Skeletal muscle satellite cell (primary cell): ENCODE measurements around the gene NLRP12.
"Not testable (repeated sequence)": the region's sequence is repeated elsewhere in the genome, so short reads cannot be mapped to it uniquely, and the experiment has no call there.

Experiments
- H3K27me3 ChIP-seq: 2 replicates; pipeline ENCODE4 v1.7.0; 2013; ENCODE audit warnings: low read length; ENCODE audit not compliant: control insufficient read depth, insufficient read depth
- H3K36me3 ChIP-seq: 2 replicates; pipeline ENCODE4 v1.7.0; 2013; ENCODE audit warnings: mild to moderate bottlenecking, control low read depth, low read length; ENCODE audit not compliant: insufficient read depth
- H3K4me1 ChIP-seq: 2 replicates; pipeline ENCODE4 v1.7.0; 2013; ENCODE audit warnings: low read length; ENCODE audit not compliant: control insufficient read depth, insufficient read depth
- H3K4me2 ChIP-seq: 2 replicates; pipeline ENCODE4 v1.7.0; 2013; ENCODE audit warnings: mild to moderate bottlenecking, low read length
- H3K4me3 ChIP-seq: 2 replicates; pipeline ENCODE4 v1.7.0; 2013; ENCODE audit warnings: low read length
- H3K9ac ChIP-seq: 2 replicates; pipeline ENCODE4 v1.7.0; 2013; ENCODE audit warnings: mild to moderate bottlenecking, low read depth, low read length, moderate library complexity
- H3K9me3 ChIP-seq: replicated peaks from 2 replicates; pipeline ENCODE4 v1.7.0; 2013; ENCODE audit warnings: mild to moderate bottlenecking, control low read depth, low read length

The NLRP12 gene

DNA sequence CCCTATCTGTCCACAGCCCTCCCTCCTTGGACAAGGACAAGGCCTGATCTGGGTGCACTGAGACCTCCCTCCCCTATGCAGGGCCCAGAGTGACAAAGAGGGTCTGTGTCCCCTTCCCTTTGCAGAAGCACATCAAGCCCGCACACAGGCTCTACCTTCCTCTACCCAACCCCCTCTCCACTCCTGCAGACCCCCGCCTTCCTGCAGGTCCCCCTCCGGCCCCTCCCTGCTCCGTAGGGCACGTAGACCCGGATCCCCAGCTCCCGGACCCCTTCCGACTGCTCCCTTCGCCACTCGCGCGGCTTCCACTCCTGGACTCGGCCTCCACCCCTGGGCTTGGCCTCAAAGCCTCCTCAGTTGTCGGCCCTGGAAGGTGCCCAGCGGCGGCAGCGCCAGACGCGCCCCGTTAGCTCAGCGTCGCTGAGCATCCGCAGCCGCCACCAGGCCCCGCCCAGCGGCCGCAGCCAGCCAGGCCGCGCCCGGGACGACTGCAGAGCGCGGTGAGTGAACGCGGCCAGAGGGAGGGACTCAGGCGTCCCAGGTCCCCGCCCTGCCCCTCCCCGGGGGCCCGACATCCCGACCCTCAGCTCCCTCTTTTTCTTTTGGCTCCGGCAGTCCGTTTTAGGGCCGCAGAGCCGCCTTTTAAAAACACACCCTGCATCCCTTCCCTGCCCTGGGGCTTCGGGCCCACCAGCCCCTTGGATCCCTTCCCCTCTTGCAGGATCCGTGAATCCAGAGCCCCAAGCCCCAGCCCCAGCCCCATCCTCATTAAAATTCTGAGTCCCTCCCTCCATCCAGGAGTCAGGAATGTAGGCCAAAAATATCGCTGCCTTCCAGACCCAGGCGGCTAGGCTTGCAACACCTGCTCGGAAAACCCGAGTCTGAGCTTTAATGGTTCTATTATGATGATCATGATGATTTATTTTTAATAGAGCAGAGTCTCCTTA, 42.1 kb upstream of the NLRP12 start:
- Histone ChIP-seq H3K4me1 (peaks cover 25% of the 10 kb centered on the region), H3K27me3 (no peaks in the 10 kb centered on the region), H3K9me3 (no peaks in the 10 kb centered on the region), H3K9ac (peak overlapping the region; percentile 96), H3K4me3 (peak overlapping the region; percentile 67), H3K4me2 (peak overlapping the region; percentile 88), H3K36me3 (peaks cover 5% of the 10 kb centered on the region)

DNA sequence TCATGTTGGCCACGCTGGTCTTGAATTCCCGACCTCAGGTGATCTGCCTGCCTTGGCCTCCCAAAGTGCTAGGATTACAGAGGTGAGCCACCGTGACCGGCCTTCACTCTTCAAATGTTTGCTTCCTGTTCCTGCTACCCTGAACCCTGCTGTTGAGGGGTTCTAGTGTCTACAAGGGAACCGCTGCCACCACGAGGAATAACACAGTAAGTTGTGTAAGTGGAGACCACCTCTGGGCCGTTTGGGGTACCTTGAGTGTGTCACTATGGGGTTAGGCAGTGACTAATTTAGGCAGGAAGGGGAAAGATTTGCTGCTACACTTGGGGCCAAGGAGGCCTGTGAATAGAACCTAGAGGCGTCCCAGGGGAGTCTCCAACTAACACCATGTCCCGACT, 41.4 kb upstream of the NLRP12 start:
- peaks cover 25% of the 10 kb centered on the region for H3K4me1 ChIP-seq
- H3K36me3 ChIP-seq, result peaks cover 2% of the 10 kb centered on the region
- H3K4me3 ChIP-seq, result peak overlapping the region; percentile 67
- no peaks in the 10 kb centered on the region for H3K27me3 ChIP-seq
- H3K9me3 ChIP-seq, result no peaks in the 10 kb centered on the region
- H3K9ac ChIP-seq, result peak overlapping the region; percentile 96
- peak overlapping the region; percentile 88 for H3K4me2 ChIP-seq

DNA sequence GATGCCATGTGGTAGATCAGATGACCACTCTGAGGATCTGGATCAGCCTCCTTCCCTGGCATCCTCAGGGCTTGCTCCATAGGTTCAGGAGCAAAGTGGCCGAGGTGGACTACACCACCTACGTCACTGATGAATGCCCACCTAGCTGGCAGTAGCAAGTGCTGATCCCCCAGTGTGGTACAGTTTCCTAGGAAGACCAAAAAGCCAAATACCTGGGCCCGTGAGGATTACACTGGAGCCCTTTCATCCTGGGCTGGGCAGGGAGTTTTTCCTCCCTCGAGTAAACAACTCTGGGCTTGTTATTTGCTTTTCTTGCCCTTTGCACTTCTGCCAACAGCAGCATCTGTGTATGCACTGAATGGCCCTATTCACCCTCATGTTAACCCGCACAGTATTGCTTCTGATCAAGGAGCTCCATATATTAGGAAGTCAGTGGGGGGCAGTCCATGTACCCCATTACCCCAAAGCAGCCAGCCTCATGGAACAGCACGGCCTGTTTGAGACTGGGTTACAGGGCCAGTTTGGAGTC, 40.3 kb upstream of the NLRP12 start:
- H3K27me3 ChIP-seq, result no peaks in the 10 kb centered on the region
- H3K9ac ChIP-seq, result no peak overlapping the region
- no peak overlapping the region for H3K4me2 ChIP-seq
- H3K36me3 ChIP-seq, result no peaks in the 10 kb centered on the region
- no peaks in the 10 kb centered on the region for H3K9me3 ChIP-seq
- H3K4me1 ChIP-seq, result peaks cover 25% of the 10 kb centered on the region
- no peak overlapping the region for H3K4me3 ChIP-seq

DNA sequence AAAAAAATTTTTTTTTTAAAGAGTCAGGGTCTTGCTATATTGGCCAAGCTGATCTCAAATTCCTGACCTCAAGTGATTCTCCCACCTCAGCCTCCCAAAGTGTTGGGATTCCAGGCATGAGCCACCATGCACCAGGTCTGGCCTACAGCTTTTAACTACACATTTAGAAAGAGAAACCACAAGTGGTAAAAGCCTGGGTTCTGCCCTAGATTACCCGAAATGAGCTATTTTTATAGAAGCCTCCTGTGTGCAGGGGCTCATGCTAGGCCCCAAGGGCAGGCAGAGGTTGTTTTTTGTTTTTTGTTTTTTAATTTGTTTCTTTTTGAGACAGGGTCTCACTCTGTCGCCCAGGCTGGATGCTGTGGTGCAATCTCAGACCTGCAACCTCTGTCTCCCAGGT, 29.6 kb upstream of the NLRP12 start:
- H3K36me3 ChIP-seq, result no peaks in the 10 kb centered on the region
- H3K4me3 ChIP-seq, result no peak overlapping the region
- H3K4me1 ChIP-seq, result no peaks in the 10 kb centered on the region
- no peaks in the 10 kb centered on the region for H3K27me3 ChIP-seq
- no peak overlapping the region for H3K9ac ChIP-seq
- H3K4me2 ChIP-seq, result no peak overlapping the region
- H3K9me3 ChIP-seq, result no peaks in the 10 kb centered on the region

DNA sequence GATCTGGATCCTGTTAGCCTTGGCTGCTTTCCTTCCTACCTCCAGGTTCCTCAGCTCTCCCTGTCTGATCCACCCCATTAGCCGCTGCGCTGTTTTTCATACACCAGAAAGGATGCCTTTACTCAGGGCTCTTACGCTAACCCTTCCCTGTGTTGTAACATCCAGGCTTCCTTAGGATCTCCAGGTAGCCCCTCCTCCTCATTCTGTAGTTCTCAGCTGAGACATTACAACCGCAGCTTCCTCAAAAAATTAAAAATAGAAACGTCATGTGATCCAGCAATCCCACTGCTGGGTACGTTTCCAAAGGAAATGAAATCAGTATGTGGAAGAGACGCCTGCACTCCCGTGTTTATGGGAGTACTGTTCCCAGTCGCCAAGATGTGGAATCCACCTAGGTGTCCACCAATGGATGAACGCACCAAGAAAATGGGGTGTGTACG, 25.1 kb upstream of the NLRP12 start:
- no peaks in the 10 kb centered on the region for H3K27me3 ChIP-seq
- no peak overlapping the region for H3K4me2 ChIP-seq
- no peak overlapping the region for H3K9ac ChIP-seq
- H3K36me3 ChIP-seq, result no peaks in the 10 kb centered on the region
- H3K9me3 ChIP-seq, result no peaks in the 10 kb centered on the region
- no peaks in the 10 kb centered on the region for H3K4me1 ChIP-seq
- no peak overlapping the region for H3K4me3 ChIP-seq

DNA sequence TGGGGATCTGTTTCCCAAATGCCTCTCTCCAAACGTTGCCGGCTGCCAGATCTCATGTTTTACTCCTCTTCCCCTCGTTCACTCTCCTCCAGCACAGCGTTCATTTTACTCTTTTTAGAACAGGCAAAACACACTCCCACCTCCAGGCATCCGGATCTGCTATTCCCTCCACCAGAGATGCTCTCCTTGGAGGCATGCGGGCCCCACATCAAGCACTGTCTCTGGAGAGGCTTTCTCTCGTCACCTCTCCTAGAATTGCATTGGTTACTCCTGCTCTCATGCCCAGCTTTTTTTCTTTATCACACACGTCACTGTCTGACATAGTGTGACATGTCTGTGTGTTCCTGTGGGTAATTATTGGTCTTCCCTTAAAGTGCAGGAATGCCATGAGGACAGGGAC, 23.4 kb upstream of the NLRP12 start:
- Histone ChIP-seq H3K4me1 (peaks cover 3% of the 10 kb centered on the region), H3K27me3 (no peaks in the 10 kb centered on the region), H3K9me3 (no peaks in the 10 kb centered on the region), H3K4me3 (no peak overlapping the region), H3K36me3 (no peaks in the 10 kb centered on the region), H3K4me2 (no peak overlapping the region), H3K9ac (no peak overlapping the region)

DNA sequence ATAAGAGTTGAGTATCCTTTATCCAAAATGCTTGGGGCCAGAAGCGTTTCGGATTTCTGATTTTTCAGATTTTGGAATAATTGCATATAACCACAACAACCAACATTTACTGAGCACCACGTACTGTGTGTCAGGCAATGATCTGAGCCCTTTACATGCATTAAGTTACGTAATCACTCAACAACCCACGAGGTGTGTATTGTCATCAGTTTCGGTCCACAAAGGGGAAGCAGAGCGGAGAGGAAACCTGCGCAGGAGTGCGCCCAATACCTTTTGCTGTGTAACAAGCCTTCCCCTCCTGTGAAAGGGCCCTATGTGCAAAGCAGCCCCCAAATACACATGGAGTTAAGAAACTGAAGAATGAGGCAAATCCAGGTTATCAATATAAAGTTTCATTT, 20.7 kb upstream of the NLRP12 start:
- Histone ChIP-seq H3K9ac (no peak overlapping the region), H3K4me1 (peaks cover 18% of the 10 kb centered on the region), H3K4me2 (no peak overlapping the region), H3K4me3 (no peak overlapping the region), H3K27me3 (no peaks in the 10 kb centered on the region), H3K36me3 (no peaks in the 10 kb centered on the region), H3K9me3 (no peaks in the 10 kb centered on the region)

DNA sequence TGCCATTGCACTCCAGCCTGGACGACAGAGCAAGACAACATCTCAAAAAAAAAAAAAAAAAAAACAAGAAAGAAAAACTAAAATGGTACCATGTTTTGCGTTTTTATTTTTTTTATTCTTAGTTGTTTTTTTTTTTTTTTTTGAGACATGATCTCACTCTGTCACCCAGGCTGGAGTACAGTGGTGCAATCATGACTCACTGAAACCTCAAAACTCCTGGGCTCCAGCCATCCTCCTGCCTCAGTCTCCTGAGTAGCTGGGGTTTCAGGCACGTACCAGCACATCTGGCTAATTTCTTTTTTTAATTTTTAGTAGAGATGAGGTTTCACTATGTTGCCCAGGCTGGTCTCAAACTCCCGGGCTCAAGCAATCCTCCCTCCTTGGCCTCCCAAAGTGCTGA, 16.8 kb upstream of the NLRP12 start:
- not testable (repeated sequence) for H3K27me3 ChIP-seq, H3K9me3 ChIP-seq, H3K36me3 ChIP-seq, H3K4me3 ChIP-seq, H3K9ac ChIP-seq
- Histone ChIP-seq H3K4me2 (peak overlapping the region; percentile 31), H3K4me1 (peaks cover 18% of the 10 kb centered on the region)

DNA sequence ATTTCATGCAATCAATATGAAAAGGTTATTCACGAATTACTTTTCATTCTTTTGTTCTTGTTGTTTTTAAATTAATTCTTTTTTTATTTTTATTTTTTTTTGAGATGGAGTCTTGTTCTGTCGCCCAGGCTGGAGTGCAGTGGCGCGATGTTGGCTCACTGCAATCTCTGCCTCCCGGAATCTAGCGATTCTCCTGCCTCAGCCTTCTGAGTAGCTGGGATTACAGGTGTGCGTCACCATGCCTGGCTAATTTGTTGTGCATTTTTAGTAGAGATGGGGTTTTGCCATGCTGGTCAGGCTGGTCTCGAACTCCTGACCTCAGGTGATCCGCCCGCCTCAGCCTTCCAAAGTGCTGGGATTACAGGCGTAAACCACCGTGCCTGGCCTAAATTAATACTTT, 16.1 kb upstream of the NLRP12 start:
- H3K4me3 ChIP-seq, H3K9ac ChIP-seq, H3K36me3 ChIP-seq, H3K9me3 ChIP-seq, H3K4me2 ChIP-seq, H3K27me3 ChIP-seq: not testable (repeated sequence)
- peaks cover 18% of the 10 kb centered on the region for H3K4me1 ChIP-seq

DNA sequence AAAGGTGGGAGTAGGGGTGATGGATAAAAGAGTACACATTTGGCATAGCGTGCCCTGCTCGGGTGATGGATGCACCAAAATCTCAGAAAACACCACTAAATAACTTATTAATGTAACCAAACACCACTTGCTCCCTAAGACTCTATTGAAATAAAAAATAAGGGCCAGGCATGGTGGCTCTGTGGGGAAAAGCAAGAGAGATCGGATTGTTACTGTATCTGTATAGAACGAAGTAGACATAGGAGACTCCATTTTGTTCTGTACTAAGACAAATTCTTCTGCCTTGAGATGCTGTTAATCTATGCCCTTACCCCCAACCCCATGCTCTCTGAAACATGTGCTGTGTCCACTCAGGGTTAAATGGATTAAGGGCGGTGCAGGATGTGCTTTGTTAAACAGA, 14.3 kb upstream of the NLRP12 start:
- H3K9ac ChIP-seq, H3K27me3 ChIP-seq, H3K9me3 ChIP-seq, H3K4me3 ChIP-seq, H3K4me2 ChIP-seq, H3K36me3 ChIP-seq: not testable (repeated sequence)
- H3K4me1 ChIP-seq, result peaks cover 18% of the 10 kb centered on the region

DNA sequence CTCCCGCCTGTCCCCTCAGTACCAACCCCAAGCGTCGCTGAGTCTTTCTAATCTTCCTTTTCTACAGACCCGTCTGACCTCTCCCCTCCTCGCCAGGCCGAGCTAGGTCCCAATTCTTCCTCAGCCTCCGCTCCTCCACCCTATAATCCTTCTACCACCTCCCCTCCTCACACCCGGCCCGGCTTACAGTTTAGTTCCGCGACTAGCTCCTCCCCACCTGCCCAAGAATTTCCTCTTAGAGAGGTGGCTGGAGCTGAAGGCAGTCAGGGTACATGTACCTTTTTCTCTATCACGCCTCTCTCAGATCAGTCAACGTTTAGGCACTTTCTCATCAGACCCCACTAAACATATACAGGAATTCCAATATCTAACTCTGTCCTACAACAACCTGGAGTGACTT, 8.7 kb upstream of the NLRP12 start:
- not testable (repeated sequence) for H3K4me1 ChIP-seq, H3K27me3 ChIP-seq, H3K36me3 ChIP-seq, H3K9ac ChIP-seq, H3K9me3 ChIP-seq, H3K4me2 ChIP-seq, H3K4me3 ChIP-seq

DNA sequence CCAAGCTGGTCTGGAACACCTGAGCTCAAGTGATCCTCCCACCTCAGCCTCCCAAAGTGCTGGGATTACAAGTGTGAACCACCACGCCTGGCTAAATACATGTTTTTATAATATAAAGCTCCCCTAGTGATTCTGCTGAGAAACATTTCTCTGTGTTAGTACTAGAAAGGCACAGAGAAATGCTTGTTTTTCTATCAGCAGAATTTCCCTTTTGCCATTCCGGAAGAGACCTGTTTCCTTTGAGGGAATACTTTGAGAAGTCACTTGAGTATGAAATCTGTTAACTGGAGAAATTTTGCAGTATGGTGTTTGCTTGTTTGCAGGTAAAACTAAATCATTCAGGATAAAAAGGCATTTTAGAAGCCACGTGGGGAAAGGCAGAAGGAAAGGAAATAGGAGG, 4.4 kb upstream of the NLRP12 start:
- Histone ChIP-seq H3K4me2 (no peak overlapping the region), H3K27me3 (peaks cover 9% of the 10 kb centered on the region), H3K9me3 (no peaks in the 10 kb centered on the region), H3K9ac (no peak overlapping the region), H3K4me3 (no peak overlapping the region), H3K4me1 (no peaks in the 10 kb centered on the region), H3K36me3 (no peaks in the 10 kb centered on the region)
